ENCODE measurements around the gene ATP5PO.

Gene ATP5PO

GRCh38 chr21:33874161-33874560 lies 41.4 kb downstream of the ATP5PO start:
- Histone ChIP-seq H3K9me2 (replicated peaks; ENCODE audit: insufficient read depth, low read length) (no peaks in the 10 kb centered on the region), H3K36me3 (replicated peaks; ENCODE audit: insufficient read depth, low read length) (no peaks in the 10 kb centered on the region), H3K9ac (ENCODE audit: low read length) (no peak overlapping the region), H3K4me1 (ENCODE audit: low read length) (no peaks in the 10 kb centered on the region), H3K9me3 (replicated peaks; ENCODE audit: insufficient read depth, low read length) (no peaks in the 10 kb centered on the region), H3K4me2 (ENCODE audit: low read depth, low read length) (no peak overlapping the region), H3K4me3 (ENCODE audit: low read length) (no peak overlapping the region), H4K20me1 (ENCODE audit: insufficient read depth, low read length) (no peaks in the 10 kb centered on the region), H3K27me3 (replicated peaks; ENCODE audit: insufficient read depth, low read length) (no peaks in the 10 kb centered on the region), H3F3A (ENCODE audit: insufficient read depth, low read length) (no peaks in the 10 kb centered on the region), H3K79me2 (ENCODE audit: low read length) (no peaks in the 10 kb centered on the region), H2AFZ (ENCODE audit: low read length) (no peak overlapping the region), H3K27ac (ENCODE audit: low read length) (no peak overlapping the region)
- DNase-seq, result no peak
- TF ChIP-seq CTCF (IDR thresholded peaks at IDR 0.05; ENCODE audit: low read length) (no peak), EZH2phosphoT487 (IDR thresholded peaks at IDR 0.05; ENCODE audit: low read length) (no peak), EZH2 (optimal IDR thresholded peaks at IDR 0.05; ENCODE audit: low read depth, low read length) (no peak)

GRCh38 chr21:33872881-33873515 lies 42.6 kb downstream of the ATP5PO start:
- no peak for DNase-seq
- Histone ChIP-seq H3K27me3 (replicated peaks; ENCODE audit: insufficient read depth, low read length) (no peaks in the 10 kb centered on the region), H3K4me2 (ENCODE audit: low read depth, low read length) (no peak overlapping the region), H3F3A (ENCODE audit: insufficient read depth, low read length) (no peaks in the 10 kb centered on the region), H3K27ac (ENCODE audit: low read length) (no peak overlapping the region), H3K9me3 (replicated peaks; ENCODE audit: insufficient read depth, low read length) (no peaks in the 10 kb centered on the region), H2AFZ (ENCODE audit: low read length) (no peak overlapping the region), H3K9ac (ENCODE audit: low read length) (no peak overlapping the region), H3K36me3 (replicated peaks; ENCODE audit: insufficient read depth, low read length) (no peaks in the 10 kb centered on the region), H3K4me1 (ENCODE audit: low read length) (no peaks in the 10 kb centered on the region), H3K79me2 (ENCODE audit: low read length) (no peaks in the 10 kb centered on the region), H3K4me3 (ENCODE audit: low read length) (no peak overlapping the region), H3K9me2 (replicated peaks; ENCODE audit: insufficient read depth, low read length) (no peaks in the 10 kb centered on the region), H4K20me1 (ENCODE audit: insufficient read depth, low read length) (no peaks in the 10 kb centered on the region)
- no peak for TF ChIP-seq EZH2phosphoT487 (IDR thresholded peaks at IDR 0.05; ENCODE audit: low read length)
- TF ChIP-seq CTCF (IDR thresholded peaks at IDR 0.05; ENCODE audit: low read length), result no peak
- TF ChIP-seq EZH2 (optimal IDR thresholded peaks at IDR 0.05; ENCODE audit: low read depth, low read length), result no peak

GRCh38 chr21:33871171-33871570 lies 44.4 kb downstream of the ATP5PO start:
- no peak overlapping the region for H3K4me2 ChIP-seq (ENCODE audit: low read depth, low read length)
- H3K27me3 ChIP-seq (replicated peaks; ENCODE audit: insufficient read depth, low read length), result no peaks in the 10 kb centered on the region
- no peak overlapping the region for H3K9ac ChIP-seq (ENCODE audit: low read length)
- no peaks in the 10 kb centered on the region for H3K9me3 ChIP-seq (replicated peaks; ENCODE audit: insufficient read depth, low read length)
- TF ChIP-seq EZH2phosphoT487 (IDR thresholded peaks at IDR 0.05; ENCODE audit: low read length) (no peak), EZH2 (optimal IDR thresholded peaks at IDR 0.05; ENCODE audit: low read depth, low read length) (no peak), CTCF (IDR thresholded peaks at IDR 0.05; ENCODE audit: low read length) (no peak)
- H3K4me1 ChIP-seq (ENCODE audit: low read length), result no peaks in the 10 kb centered on the region
- no peak overlapping the region for H3K27ac ChIP-seq (ENCODE audit: low read length)
- H3K79me2 ChIP-seq (ENCODE audit: low read length), result no peaks in the 10 kb centered on the region
- no peak overlapping the region for H2AFZ ChIP-seq (ENCODE audit: low read length)
- no peaks in the 10 kb centered on the region for H4K20me1 ChIP-seq (ENCODE audit: insufficient read depth, low read length)
- no peaks in the 10 kb centered on the region for H3K36me3 ChIP-seq (replicated peaks; ENCODE audit: insufficient read depth, low read length)
- H3K4me3 ChIP-seq (ENCODE audit: low read length), result no peak overlapping the region
- H3K9me2 ChIP-seq (replicated peaks; ENCODE audit: insufficient read depth, low read length), result no peaks in the 10 kb centered on the region
- DNase-seq, result no peak
- no peaks in the 10 kb centered on the region for H3F3A ChIP-seq (ENCODE audit: insufficient read depth, low read length)
